LoVo (cell line): ENCODE results near the gene CHL1.

Experiments
- DNase-seq: peaks from one replicate; pipeline ENCODE4 v3.0.0-alpha.2; 2016; ENCODE audit warnings: low spot score

The CHL1 gene

DNA sequence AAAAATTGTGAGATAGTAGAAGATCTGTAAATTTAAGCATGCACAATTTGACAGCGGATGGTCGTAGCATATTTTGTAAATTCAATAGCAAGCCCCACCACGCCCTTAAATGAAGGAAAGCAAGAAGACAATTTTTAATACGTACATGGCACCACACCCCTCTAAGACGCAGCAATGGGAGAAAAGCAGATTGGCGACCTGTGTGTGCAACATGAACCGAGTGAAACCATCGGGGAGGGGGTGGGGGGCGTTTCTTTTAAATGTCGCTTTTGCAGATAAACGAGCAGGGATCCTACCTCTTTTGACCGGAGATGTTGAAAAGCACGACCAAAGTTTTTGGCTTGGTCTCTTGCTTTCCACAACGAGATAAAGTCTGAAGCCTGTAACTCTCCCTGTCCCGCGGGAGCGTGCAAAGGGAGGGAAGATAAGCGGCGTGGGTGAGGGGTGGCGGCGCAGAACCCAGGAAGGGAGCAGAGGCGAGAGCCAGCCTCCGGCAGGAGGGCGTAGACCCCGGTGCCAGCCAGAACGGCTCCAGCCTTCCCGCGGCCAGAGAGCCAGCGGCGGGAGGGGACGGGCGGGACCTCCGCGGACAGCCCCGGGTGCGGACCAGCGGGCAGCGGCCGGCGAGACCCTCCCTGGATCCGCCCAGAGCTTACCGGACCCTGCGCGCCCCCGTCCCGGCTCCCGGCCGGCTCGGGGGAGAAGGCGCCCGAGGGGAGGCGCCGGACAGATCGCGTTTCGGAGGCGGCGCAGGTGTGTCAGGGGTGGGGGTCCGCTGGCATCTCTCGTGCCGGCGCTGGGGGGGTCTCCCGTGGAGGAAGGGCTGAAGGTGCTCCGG is at the start of gene CHL1:
Gene CHL1, plus strand, starts transcription at position 453 of the 838 bp plus-strand sequence. CDS start 123,014 bp downstream, outside the sequence.
- no peak for DNase-seq

DNA sequence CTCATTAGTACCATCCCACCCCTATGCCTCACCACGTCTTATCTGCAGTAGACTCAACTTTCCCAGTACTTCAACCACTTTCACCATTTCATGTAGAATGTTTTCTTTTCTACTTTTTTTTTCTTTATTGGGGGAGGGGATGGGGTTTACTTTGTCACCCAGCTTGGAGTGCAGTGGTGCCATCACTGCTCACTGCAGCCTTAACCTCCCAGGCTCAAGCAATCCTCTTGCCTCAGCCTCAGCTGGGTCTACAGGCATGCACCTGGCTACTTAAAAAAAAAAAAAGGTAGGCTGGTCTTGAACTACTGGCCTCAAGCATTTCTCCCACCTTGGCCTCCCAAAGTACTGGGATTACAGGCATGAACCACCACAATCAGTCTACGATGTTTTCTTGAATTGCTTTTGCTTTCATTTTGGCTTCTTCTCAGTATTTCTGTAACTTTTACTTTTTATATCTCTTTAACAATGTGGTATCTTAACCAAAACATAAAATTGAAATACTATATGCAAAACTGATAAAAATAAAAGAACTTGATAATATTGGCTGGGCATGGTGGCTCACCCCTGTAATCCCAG is 44.9 kb upstream of the CHL1 start:
- no peak for DNase-seq

DNA sequence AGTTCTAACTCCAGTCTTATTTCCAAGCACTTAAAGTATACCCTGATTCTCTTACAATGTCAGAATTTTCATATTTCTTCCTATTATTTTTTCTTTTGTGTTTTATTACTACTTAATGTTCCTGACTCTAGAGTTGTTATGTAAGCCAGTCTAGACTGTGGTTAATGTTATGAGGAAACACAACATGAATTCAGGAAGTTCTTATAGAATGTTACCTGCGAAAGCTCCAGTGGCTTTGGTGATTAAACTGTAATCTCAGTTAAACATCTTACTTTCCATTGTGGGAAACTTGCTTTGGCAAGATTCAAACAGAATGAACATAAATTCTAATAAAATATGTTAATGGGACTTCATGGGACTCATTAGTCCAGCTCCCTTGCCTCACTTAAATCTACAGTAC is 36.6 kb upstream of the CHL1 start:
- DNase-seq = no peak

DNA sequence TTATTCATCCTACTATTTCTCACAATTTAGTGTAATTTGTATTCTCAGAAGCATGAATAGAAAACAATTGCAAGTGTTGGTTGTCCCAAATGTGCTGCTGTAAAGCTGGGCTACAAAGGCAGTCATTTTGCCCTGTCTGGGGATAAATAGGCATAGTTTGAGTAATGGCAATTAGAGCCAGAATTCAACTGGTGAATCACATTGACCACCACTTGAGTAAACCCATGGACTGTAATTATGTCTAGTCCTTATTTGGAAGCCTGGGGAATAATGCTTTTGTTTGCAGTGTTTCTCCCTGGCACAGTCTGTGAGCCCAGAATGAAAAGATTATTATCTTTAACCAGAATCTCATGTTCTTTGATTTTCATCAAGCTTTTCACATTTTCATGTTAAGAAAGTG is 30.5 kb upstream of the CHL1 start:
- no peak for DNase-seq

DNA sequence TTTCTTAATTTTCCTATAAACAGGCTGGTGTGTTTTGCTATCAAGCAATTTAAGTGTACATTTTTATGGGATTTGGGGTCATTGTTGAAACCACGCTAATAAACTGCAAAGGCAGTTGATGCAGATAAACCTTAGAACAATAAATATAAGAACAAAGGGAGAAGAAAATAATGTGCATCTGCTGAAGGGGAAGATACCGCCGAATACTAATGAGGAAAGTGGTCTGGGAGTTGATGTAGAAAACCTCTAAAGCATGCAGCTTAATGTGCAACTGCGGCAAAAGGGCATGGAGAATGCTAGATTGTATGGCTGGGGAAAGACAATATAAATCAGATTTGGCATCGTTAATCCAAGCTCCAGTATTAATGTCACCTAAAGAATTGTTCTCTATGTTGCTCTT is 29.8 kb upstream of the CHL1 start:
- DNase-seq = no peak

- no peak for DNase-seq
Observed at GRCh38 chr3:173886-174285, 22.7 kb upstream of the CHL1 start.

DNA sequence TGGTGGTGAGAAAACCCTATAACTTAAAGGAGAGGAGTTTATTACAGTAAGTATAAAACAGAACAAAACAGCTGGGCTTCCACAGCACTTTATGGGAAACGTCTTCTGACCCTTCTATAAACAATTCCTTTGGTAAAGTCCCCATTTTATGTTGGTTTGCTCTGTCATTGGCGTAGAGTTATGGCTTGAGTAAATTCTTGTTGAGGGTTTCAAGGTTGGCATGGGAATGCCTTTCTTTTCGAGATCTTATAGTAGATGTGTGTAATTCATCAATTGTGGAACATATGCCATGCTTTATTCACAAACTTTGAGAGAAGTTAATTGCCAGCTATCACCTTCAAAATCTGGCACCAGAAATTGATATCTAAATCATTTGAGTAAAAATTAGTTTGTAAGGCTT is 11.6 kb upstream of the CHL1 start:
- no peak for DNase-seq

- DNase-seq = no peak
Observed at GRCh38 chr3:192215-192929, 4.2 kb upstream of the CHL1 start.

DNA sequence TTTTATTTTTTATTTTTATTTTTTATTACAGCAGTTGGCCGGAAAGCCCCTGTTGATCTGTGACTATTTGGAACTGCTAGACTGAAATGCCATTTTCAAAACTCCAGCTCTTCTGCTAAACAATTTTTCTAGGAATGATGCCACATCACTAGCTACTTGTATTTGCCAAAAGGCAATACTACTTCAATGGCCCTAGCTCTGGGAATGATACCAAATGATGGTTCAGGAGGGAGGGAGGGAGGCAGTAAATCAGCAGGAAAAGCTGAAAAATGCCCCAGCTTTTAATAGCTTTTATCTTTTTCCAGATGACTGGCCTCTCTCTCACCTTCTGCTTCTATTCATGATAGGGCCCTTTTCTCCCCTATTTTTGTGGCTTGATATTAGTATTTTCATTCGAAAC is 2.6 kb upstream of the CHL1 start:
- no peak for DNase-seq

GRCh38 chr3:194421-194820 is 2.1 kb upstream of the CHL1 start:
- DNase-seq = no peak

- DNase-seq = no peak
Observed at GRCh38 chr3:195666-196065, 897 bp upstream of the CHL1 start.

GRCh38 chr3:197149-197827 is 725 bp downstream of the CHL1 start:
- DNase-seq = no peak

DNA sequence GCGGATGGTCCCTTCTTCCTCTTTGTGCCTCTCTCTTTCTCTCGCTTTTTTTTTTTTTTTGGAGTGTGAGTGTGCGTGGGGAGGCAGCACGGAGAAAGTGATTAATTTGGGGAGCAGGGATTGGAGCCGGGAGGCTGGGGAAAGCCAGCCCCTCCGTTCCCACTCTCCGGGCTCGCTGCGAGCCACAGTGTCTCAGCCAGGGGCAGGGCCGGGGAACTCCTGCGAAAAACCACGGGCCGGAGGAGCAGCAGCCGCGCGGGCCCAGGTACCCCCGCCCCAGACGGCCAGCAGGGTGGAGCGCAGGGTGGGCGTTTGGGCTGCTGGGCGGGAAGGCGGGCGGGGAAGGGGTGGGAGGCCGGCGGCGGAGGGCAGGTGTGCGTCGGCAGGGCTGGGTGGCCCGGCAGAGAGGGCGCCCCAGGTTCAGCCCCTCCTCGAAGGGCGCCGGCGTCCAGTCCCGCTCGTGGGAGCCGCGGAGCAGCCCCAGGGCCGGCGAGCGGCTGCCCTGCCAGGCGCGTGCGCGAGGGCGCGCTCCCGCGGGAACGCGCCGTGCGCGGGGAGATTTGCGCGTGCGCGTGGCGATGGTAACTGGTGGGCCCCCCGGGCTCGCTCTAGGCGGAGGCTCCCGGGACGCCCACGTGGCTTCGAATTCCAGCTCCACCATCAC is 1.4 kb downstream of the CHL1 start:
- no peak for DNase-seq

DNA sequence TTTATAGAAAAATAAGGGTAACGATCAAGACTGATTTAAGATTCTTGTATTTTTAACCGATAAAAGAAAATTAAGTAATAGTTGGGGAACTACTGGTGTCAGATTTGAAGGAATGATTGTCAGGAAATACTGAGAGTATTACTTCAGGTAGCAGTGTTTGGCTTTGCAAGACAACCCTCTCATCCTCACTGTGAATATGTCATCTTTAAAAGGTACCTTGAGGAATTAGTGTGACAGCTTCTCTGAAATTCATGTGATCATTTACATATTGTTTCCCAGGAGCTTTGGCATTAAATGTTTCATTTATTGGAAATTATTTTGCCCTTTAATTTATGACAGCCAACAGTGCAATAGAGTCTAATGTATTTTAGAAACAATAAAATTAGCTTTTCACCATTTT is 3.3 kb downstream of the CHL1 start:
- DNase-seq = no peak

- DNase-seq = no peak
Observed at GRCh38 chr3:200758-201325, 4.3 kb downstream of the CHL1 start.

DNA sequence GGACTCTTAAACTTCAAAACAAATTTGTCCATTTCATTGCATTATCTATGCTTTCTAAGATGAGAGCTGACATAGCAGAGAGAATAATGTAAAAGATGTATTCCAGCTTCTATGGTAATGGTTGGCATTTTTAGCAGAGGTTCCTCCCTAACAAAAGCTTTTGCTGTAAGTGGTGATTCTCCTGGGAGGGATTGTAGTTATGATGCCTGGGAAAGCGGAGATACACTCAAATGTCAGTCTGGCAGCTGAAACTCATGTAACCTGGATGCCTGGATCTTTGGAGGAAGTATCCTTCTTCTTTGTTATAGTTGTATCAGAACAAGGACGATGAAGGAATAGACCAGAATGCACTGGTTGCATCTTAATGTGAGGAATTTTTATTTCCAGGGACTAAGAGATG is 7.5 kb downstream of the CHL1 start:
- DNase-seq = no peak

- DNase-seq = no peak
Observed at GRCh38 chr3:207973-208372, 11.4 kb downstream of the CHL1 start.

GRCh38 chr3:210669-211068 is 14.1 kb downstream of the CHL1 start:
- no peak for DNase-seq

DNA sequence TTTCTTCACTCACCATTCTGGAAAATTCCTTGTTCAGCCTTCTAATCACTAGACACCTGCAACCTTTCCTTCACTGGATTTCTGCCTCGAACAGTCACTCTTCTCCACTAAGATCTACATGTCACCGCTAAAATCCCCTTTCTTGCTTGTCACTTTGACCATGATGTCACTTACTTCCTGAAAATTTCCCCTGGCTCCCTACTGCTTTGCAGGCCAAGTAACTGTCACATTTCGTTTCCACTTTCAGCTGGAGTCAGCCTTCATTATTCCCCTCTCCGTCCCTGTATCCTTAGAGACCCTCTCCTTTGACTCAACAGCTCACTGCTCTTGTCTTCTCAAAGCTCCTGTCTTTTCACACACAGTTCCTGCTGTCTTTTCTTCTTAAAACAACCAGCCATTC is 15.9 kb downstream of the CHL1 start:
- no peak for DNase-seq

- no peak for DNase-seq
Observed at GRCh38 chr3:217099-217813, 20.7 kb downstream of the CHL1 start.

DNA sequence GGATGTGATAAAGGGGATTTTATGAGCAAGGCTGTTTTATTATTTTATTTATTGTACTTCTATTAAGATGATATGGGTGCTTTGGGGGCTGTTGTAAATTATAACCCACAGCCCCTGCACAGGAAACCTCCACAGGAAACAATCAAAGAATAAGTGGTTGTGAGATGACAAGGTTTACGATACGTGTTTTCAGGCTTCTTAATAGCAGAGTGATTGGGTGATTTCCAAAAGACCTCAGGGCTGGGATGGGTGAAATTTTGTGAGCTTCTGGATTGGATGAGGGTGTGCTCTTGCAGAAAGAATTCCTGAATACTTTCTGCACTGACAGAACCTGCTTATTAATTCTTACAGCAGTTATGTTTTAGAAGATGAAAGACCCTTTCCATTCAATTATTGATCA is 21.4 kb downstream of the CHL1 start:
- DNase-seq = no peak
